GM23248 (cell line): ENCODE data around the gene GINS2.

Experiments used
- EZH2 ChIP-seq: fragments of 200-600 bp; sonication (generic); IDR thresholded peaks from 2 replicates; pipeline ENCODE4 v1.6.1; 2018; ENCODE audit warnings: antibody characterized with exemption, mild to moderate bottlenecking; ENCODE audit not compliant: insufficient read depth, poor library complexity, severe bottlenecking
- EZH2phosphoT487 ChIP-seq: fragments of 200-600 bp; sonication (generic); IDR thresholded peaks from 2 replicates; pipeline ENCODE4 v1.6.1; 2018; ENCODE audit warnings: antibody characterized with exemption, moderate library complexity, mild to moderate bottlenecking, low read depth; ENCODE audit not compliant: insufficient read depth

DNA sequence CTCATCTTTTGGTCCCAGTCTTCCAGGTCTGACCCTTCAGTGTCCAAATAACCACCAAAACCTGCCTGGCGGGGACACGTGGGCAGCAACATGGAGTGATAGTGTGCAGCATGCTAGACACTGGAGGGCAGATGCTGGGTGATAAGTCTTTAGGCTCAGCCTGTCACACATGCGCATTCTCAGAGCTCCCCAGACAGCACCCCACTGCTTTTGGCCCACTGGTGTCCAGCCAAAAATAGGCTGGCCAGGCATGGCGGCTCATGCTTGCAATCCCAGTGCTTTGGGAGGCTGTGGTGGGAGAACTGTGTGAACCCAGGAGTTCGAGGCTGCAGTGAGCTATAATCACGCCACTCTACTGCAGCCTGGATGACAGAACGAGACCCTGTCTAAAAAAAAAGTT lies 12.3 kb downstream of the GINS2 start:
- no peak for TF ChIP-seq EZH2phosphoT487
- no peak for TF ChIP-seq EZH2
